NCI-H82 treated with DMSO at 0.1 percent for 48 hours (cell line): ENCODE results near the gene SRCAP.
"Not testable (repeated sequence)": the region's sequence is repeated elsewhere in the genome, so short reads cannot be mapped to it uniquely, and the experiment has no call there.

Experiments used
- DNase-seq: peaks from one replicate; lab custom pipeline; 2025; ENCODE audit not compliant: unreplicated experiment; lab: John Stamatoyannopoulos, UW

Gene SRCAP

DNA sequence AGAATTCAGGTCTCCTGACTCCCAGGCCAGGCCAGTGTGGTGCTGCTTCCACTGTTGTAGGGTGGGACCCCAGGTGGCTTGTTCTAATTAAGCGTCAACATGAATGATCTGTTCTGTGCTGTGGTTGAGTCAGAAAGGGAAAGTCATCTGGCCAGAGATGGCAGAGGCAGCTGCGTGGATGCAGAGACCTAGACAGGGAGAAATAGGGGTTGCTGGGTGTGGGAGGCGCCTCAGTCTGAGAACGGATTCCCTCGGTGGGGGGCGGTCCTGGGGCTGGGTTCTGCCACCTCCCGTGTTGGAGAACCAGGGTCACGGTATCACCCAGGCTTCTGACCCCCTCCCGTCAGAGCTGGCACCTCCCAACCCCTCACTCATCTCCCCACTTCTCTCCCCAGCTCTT lies 35.2 kb upstream of the SRCAP start:
- no peak for DNase-seq

- no peak for DNase-seq
These were observed 34.3 kb upstream of the SRCAP start for GRCh38 chr16:30664616-30665109.

DNA sequence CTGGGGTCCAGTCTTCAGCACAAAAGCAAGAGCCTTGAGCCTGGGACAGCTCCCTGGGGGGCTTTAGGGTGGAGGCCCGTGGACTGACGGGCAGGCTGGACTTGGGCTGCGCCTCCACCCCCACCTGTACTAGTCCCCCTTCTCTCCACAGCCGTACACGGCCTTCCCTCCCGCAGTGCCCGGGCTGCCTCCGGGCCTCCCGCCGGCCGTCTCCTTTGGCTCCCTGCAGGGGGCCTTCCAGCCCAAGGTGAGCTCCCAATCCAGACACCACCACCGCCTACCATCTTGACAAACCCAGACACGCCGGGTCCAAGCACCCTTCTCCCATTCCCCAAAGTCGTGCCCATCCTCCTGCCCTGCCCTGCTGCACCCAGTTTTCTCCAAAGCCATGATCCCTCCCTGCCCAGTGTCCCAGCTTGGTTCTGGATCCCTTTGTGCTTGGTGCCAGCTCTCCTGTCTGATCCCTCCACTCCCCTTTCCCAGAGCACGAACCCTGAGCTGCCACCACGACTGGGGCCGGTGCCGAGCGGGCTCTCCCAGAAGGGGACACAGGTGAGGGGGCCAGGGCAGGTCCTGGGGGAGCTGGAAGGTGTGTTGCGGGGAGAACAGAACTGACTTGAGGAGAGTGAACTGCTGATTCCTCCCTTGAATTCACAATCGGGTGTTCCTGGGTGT lies 33.7 kb upstream of the SRCAP start:
- DNase-seq: no peak

DNA sequence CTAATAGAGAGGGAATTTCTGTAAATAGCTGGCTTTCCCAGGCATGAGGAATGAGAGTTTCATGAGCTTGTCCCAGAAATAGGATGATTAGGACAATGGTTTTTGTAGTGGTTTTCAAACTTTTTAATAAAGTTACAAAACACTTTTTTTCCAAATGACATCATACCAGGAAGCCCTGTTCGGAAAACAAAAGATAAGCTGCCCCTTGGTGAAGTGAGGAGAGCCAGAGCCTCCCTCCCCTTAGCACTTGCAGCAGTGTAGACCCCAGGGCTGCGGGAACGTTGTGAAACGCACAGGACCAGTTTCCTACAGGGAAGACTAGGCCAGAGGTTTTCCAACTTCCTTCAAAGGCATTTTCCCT lies 33.2 kb upstream of the SRCAP start:
- DNase-seq: no peak

DNA sequence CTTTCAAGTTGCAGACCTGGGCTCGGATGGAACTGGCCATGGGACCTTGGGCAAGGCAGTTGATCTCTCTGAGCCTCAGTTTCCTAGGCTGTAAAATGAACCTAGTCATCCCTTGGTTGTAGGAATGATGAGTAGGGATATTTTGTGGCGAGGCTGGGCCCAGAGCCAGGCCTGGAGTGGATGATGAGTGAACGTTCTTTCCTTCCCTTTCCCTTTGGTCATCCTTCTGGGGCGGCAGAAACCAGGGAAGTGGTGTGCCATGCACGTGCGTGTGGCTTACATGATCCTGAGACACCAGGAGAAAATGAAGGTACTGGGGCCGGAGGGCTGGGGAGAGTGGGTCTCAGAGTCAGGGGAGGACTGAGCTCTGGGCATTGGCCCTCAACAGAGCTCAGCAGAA lies 32.3 kb upstream of the SRCAP start:
- no peak for DNase-seq

DNA sequence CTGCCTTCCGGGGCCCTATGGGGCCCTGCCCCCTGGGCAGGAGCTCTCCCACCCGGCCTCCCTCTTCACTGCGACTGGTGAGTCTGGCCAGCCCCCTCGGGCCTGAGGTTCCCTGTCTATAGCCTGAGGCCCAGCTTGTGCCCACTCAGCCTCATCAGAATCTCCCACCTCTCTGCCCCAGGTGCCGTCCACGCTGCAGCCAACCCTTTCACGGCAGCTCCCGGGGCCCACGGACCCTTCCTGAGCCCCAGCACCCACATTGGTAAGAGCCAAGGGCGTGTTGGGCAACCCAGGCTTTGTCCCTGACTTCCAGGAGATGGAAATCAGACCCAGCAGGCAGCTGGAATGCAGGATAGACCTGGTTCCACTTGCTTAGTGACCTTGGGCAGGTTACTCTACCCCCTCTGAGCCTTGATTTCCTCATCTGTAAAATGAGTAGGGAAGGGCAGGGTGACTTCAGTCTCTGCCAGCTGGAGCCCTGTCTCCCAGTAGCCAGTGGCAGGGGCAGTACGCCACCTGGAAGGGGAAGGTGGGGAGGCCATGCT lies 31.5 kb upstream of the SRCAP start:
- no peak for DNase-seq

DNA sequence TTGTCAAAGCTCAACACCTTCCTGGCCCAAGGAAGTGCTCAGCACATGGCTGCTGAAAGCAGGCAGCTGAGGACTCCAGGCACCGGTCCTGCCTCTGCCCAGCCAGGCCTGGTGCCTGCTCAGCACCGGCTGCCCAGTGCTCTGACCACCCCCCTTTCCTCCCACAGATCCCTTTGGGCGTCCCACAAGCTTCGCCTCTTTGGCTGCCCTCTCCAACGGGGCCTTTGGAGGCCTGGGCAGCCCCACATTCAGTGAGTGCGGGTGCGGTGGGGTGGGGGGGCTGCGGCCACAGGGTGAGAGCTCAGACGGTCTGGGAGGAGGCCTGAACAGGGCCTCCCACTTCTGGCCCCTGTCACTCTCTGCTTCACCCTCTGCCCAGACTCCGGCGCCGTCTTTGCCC lies 30.6 kb upstream of the SRCAP start:
- DNase-seq: no peak

GRCh38 chr16:30669026-30669902 lies 29.7 kb upstream of the SRCAP start:
- DNase-seq: no peak

GRCh38 chr16:30669903-30670824 lies 28.8 kb upstream of the SRCAP start:
- no peak for DNase-seq

GRCh38 chr16:30675143-30675542 lies 23.8 kb upstream of the SRCAP start:
- DNase-seq: no peak

- DNase-seq: no peak
These were observed 20.9 kb upstream of the SRCAP start for GRCh38 chr16:30677931-30678585.

GRCh38 chr16:30678586-30678970 lies 20.4 kb upstream of the SRCAP start:
- no peak for DNase-seq

DNA sequence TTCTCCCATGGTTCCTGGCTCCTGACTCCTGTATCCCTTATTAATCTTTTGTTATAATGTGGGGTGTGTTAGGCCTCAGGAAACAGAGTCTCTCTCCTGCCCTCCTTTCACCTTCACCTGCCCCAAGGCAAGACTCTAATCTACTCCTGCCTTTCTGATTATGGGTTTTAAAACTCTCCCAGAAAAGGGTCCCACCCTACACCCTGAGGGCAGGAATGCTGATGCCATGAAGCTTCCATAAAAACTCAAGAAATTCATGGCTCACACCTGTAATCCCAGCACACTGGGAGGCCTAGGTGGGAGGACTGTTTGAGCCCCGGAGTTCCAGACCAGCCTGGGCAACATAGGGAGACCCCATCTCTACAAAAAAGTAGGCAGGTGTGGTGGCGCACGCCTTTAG lies 18.6 kb upstream of the SRCAP start:
- no peak for DNase-seq

- no peak for DNase-seq
These were observed 10.3 kb upstream of the SRCAP start for GRCh38 chr16:30688701-30689100.

DNA sequence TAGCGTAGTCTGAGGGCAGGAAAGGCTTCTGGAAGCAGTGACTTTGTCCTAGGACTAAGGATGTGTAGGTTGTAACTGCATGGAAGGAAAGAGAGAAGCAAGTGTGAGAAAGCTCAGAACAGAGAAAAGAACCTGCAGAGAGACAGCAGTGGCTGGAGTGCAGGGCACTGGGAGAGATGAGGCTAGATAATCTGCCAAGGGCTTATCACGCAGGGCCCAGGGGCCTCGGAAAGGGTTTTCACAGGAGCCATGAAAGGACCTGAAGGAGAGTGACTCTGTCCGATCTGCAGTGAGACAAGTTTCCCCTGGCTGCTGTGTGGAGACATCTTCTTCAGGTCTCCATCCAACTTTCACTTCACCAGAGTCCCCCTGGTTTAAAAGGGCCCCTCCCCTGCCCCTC lies 7.1 kb upstream of the SRCAP start:
- no peak for DNase-seq

DNA sequence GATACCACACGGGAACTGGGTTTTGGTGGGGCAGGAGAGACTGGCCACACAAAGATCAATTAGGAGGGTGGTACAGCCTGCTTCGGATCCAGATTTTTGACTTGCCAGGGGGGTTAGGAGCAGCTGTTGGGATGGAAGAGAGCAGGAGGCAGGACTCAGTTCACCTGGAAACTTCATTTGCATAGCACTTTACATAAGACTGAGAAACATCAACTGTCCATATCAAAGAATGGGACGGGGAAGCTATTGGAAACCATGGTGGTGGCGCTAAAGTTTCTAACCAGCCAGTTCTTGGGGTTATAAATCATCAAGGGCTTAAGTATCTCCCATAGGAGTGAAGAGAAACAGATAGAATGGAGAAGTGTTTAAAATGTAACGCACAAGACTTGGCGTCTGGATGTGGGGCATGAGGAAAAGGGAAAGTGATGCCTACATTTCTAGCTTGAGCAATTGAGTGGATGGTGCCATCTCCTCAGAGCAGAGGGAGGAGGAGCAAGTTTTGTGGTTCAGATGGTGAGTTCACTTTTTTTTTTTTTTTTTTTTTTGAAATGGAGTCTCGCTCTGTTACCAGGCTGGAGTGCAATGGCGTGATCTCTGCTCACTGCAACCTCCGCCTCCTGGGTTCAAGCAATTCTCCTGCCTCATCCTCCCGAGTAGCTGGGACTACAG lies 6.4 kb upstream of the SRCAP start:
- DNase-seq: no peak

- no peak for DNase-seq
These were observed 3.9 kb upstream of the SRCAP start for GRCh38 chr16:30694926-30695693.

- DNase-seq: not testable (repeated sequence)
These were observed 2.3 kb upstream of the SRCAP start for GRCh38 chr16:30696646-30697045.
